A673 (cell line): ENCODE results near the gene TGDS.

Experiments used
- CTCF ChIP-seq: fragments of 300-800, 200-600 bp; sonication (generic); conservative IDR thresholded peaks from 2 replicates; pipeline ENCODE4 v1.5.1; 2017; ENCODE audit warnings: low read depth, mild to moderate bottlenecking, antibody characterized with exemption, low read length, moderate library complexity, mixed read lengths
- EZH2 ChIP-seq: fragments of 200-600 bp; sonication (generic); IDR thresholded peaks from 2 replicates; pipeline ENCODE4 v1.6.1; 2017; ENCODE audit warnings: borderline replicate concordance, low read depth, mild to moderate bottlenecking, mixed read lengths, antibody characterized with exemption, low read length; ENCODE audit not compliant: poor library complexity, severe bottlenecking

- no peak for TF ChIP-seq CTCF
- no peak for TF ChIP-seq EZH2
These were observed 36.5 kb upstream of the TGDS start for GRCh38 chr13:94632226-94632980.
